ELF-1 (cell line): ENCODE results near the gene UXS1.

Experiments used
- DNase-seq: peaks from one replicate; pipeline ENCODE4 v3.0.0-alpha.2; 2016; ENCODE audit warnings: low read depth, low spot score

UXS1 gene

DNA sequence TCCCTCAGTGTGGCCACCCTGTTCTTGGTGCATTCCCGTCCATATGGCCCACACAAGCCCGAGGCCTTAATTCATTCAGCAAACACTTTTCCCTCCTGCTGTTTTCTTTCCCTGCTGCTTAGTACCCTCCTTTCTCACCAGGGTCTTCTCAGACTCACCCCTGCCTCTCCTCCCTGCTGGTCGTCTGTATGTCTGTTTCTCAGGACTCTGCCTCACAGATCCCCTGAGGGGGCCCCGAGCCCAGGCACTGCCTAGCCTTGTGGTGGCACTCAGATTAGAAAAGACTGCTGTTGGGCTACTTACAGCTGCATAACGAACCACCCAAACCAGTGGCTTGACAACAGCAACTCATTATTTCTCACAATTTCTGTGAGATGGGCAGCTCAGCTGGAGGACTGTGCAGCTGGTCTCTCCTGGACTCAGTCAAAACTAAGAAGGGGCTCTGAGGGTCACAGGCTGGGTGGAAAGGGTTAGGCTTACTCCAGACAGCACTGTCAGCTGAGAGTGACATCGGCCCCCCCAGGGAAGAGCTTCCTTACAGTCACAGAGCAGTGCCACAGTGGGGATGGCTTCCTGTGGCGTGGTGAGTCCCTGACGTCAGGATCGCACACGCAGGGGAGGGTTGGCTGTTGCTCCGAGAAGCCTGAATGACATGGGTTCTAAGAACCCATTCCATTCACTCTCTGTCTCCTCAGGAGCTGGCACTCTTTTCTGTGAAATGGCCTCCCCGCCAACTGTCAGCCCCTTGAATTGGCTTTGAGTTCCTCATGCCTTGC is 139.0 kb downstream of the UXS1 start:
- DNase-seq = peak; percentile 60

GRCh38 chr2:106054321-106054720 is 139.8 kb downstream of the UXS1 start:
- DNase-seq = no peak

DNA sequence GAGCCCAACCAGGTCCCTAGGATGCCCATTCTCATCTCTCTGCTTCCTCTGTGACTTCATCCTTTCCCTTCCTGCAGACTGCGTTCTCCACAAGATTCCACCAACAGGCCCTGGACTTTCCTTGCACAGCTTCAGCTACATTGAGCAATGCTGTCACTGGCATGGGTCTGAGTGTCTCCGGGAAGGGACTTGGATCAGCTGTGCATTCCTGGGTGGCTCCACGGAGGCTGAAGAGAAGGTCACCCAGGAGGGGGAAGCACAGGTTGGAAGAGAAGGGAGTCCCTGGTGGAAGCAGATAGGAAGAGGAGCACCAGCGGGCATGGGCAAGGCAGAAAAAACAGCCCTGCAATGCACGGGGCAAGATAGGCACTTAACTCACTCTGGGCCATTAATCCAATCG is 140.5 kb downstream of the UXS1 start:
- DNase-seq = no peak

GRCh38 chr2:106053116-106053515 is 141.0 kb downstream of the UXS1 start:
- DNase-seq = no peak

- DNase-seq = no peak
Observed at GRCh38 chr2:106044859-106045258, 149.2 kb downstream of the UXS1 start.

- DNase-seq = no peak
Observed at GRCh38 chr2:106044021-106044420, 150.1 kb downstream of the UXS1 start.
